ENCODE results near the gene DCP1B. TPM values are rescaled to one million over a fixed set of nuclear protein-coding genes. Genes with fewer than 3 reads are reported as not detected.

DCP1B gene
- total and polyA plus RNA-seq, 7 donors: 1.7 to 13.8 (median 9.9) TPM

GRCh38 chr12:1993341-1993740, 10.9 kb downstream of the DCP1B start:
- ATAC-seq (no peak), DNase-seq (no peak)
- Histone ChIP-seq H3K4me1 (no peaks in the 10 kb centered on the region), H3K36me3 (ENCODE audit: insufficient read depth in 1 of 2, low read depth in 1 of 2) (peaks cover 0 to 83% of the 10 kb centered on the region in 2 donors), H3K27ac (no peak overlapping the region), H3K27me3 (ENCODE audit: insufficient read depth in 3 of 3, low read length in 2 of 3) (no peaks in the 10 kb centered on the region), H3K4me3 (no peak overlapping the region), H3K9me3 (no peaks in the 10 kb centered on the region)
- intact Hi-C loops (cut with DNase I): no loop called here
- no peak for TF ChIP-seq CTCF (IDR thresholded peaks at IDR 0.05)
- WGBS, 3 donors: 58 to 69% (median 64%) methylated on average over 2 of the region's 2 CpGs

GRCh38 chr12:1992732-1993131, 11.5 kb downstream of the DCP1B start:
- intact Hi-C loops (cut with DNase I): no loop called here
- ATAC-seq (no peak), DNase-seq (no peak)
- TF ChIP-seq CTCF (IDR thresholded peaks at IDR 0.05): no peak
- no peaks in the 10 kb centered on the region for H3K4me1 ChIP-seq
- no peak overlapping the region for H3K4me3 ChIP-seq
- no peak overlapping the region for H3K27ac ChIP-seq
- peaks cover 0 to 89% of the 10 kb centered on the region in 2 donors for H3K36me3 ChIP-seq (ENCODE audit: insufficient read depth in 1 of 2, low read depth in 1 of 2)
- 89 to 90% (median 89%) methylated on average over 3 of the region's 3 CpGs for WGBS, 3 donors
- H3K27me3 ChIP-seq (ENCODE audit: insufficient read depth in 3 of 3, low read length in 2 of 3): no peaks in the 10 kb centered on the region
- H3K9me3 ChIP-seq: no peaks in the 10 kb centered on the region

- H3K4me3 ChIP-seq: no peak overlapping the region
- no peaks in the 10 kb centered on the region for H3K27me3 ChIP-seq (ENCODE audit: insufficient read depth in 3 of 3, low read length in 2 of 3)
- peaks cover 0 to 74% of the 10 kb centered on the region in 2 donors for H3K36me3 ChIP-seq (ENCODE audit: insufficient read depth in 1 of 2, low read depth in 1 of 2)
- ATAC-seq: no peak
- no peak overlapping the region for H3K27ac ChIP-seq
- H3K9me3 ChIP-seq: peaks cover 6% of the 10 kb centered on the region
- TF ChIP-seq CTCF (IDR thresholded peaks at IDR 0.05): no peak
- H3K4me1 ChIP-seq: no peaks in the 10 kb centered on the region
- no peak for DNase-seq
- 98 to 99% (median 99%) methylated on average over 4 of the region's 4 CpGs for WGBS, 3 donors
- intact Hi-C loops (cut with DNase I): loop anchor here in 1 of 2 donors (5.0 kb wide), 1 partner anchor 247 kb away; no protein-coding TSS in a partner anchor
These were observed 15.1 kb downstream of the DCP1B start for GRCh38 chr12:1989111-1989510.

- H3K36me3 ChIP-seq (ENCODE audit: insufficient read depth in 1 of 2, low read depth in 1 of 2): peaks cover 0 to 38% of the 10 kb centered on the region in 2 donors
- H3K27me3 ChIP-seq (ENCODE audit: insufficient read depth in 3 of 3, low read length in 2 of 3): no peaks in the 10 kb centered on the region
- no peak overlapping the region for H3K4me3 ChIP-seq
- no peak for ATAC-seq
- intact Hi-C loops (cut with DNase I): loop anchor here in 1 of 2 donors (5.0 kb wide), 1 partner anchor 242 kb away; no protein-coding TSS in a partner anchor
- peaks cover 6% of the 10 kb centered on the region for H3K9me3 ChIP-seq
- H3K4me1 ChIP-seq: no peaks in the 10 kb centered on the region
- no peak overlapping the region for H3K27ac ChIP-seq
- no peak for DNase-seq
- no peak for TF ChIP-seq CTCF (IDR thresholded peaks at IDR 0.05)
These were observed 19.5 kb downstream of the DCP1B start for GRCh38 chr12:1984759-1985158.

- WGBS, 3 donors: 90 to 96% (median 95%) methylated on average over 2 of the region's 2 CpGs
- H3K4me1 ChIP-seq: peaks cover 3% of the 10 kb centered on the region
- intact Hi-C loops (cut with DNase I): no loop called here
These were observed 24.0 kb downstream of the DCP1B start for GRCh38 chr12:1980282-1980681.

More at GRCh38 chr12:1980282-1980681, 24.0 kb downstream of the DCP1B start:
- Histone ChIP-seq H3K36me3 (ENCODE audit: insufficient read depth in 1 of 2, low read depth in 1 of 2) (peaks cover 0 to 6% of the 10 kb centered on the region in 2 donors), H3K27me3 (ENCODE audit: insufficient read depth in 3 of 3, low read length in 2 of 3) (no peaks in the 10 kb centered on the region), H3K4me3 (no peak overlapping the region), H3K27ac (no peak overlapping the region), H3K9me3 (peaks cover 4% of the 10 kb centered on the region)
- TF ChIP-seq CTCF (IDR thresholded peaks at IDR 0.05): no peak
- ATAC-seq (no peak), DNase-seq (no peak)
